MM.1S (cell line): ENCODE results near the gene CTDSP2.

Experiments used
- DNase-seq: peaks from one replicate; pipeline ENCODE4 v3.0.0-alpha.2; 2015
- H2AFZ ChIP-seq: fragments of 300-600 bp; sonication (generic); 2 replicates; pipeline ENCODE4 v1.6.0; 2016; ENCODE audit warnings: antibody characterized with exemption, low read length
- H3F3A ChIP-seq: fragments of 300-600 bp; sonication (generic); 2 replicates; pipeline ENCODE4 v1.6.1; 2016; ENCODE audit warnings: mild to moderate bottlenecking, antibody characterized with exemption, low read length, moderate library complexity, mixed read lengths; ENCODE audit not compliant: insufficient read depth
- H3K27ac ChIP-seq: fragments of 300-600 bp; sonication (generic); 2 replicates; pipeline ENCODE4 v1.5.1; 2016; ENCODE audit warnings: mild to moderate bottlenecking, low read length
- H3K27me3 ChIP-seq: fragments of 300-600 bp; sonication (generic); replicated peaks from 2 replicates; pipeline ENCODE4 v1.6.0; 2016; ENCODE audit warnings: low read length; ENCODE audit not compliant: insufficient read depth
- H3K36me3 ChIP-seq: fragments of 300-600 bp; sonication (generic); replicated peaks from 2 replicates; pipeline ENCODE4 v1.6.1; 2016; ENCODE audit warnings: mild to moderate bottlenecking, low read length, mixed read lengths; ENCODE audit not compliant: insufficient read depth
- H3K4me1 ChIP-seq: fragments of 300-600 bp; sonication (generic); 2 replicates; pipeline ENCODE4 v1.6.1; 2016; ENCODE audit warnings: low read length, mixed read lengths
- H3K4me2 ChIP-seq: fragments of 300-600 bp; sonication (generic); 2 replicates; pipeline ENCODE4 v1.6.0; 2016; ENCODE audit warnings: low read depth, low read length
- H3K4me3 ChIP-seq: fragments of 300-600 bp; sonication (generic); 2 replicates; pipeline ENCODE4 v1.5.1; 2016; ENCODE audit warnings: low read length, mixed read lengths
- H3K79me2 ChIP-seq: fragments of 300-600 bp; sonication (generic); 2 replicates; pipeline ENCODE4 v1.6.1; 2016; ENCODE audit warnings: mixed run types, low read length, mixed read lengths
- H3K9ac ChIP-seq: fragments of 300-600 bp; sonication (generic); 2 replicates; pipeline ENCODE4 v1.6.1; 2016; ENCODE audit warnings: low read length, mixed read lengths
- H3K9me2 ChIP-seq: fragments of 300-600 bp; sonication (generic); replicated peaks from 2 replicates; pipeline ENCODE4 v1.6.1; 2016; ENCODE audit warnings: mild to moderate bottlenecking, low read length, mixed read lengths; ENCODE audit not compliant: insufficient read depth
- H3K9me3 ChIP-seq: fragments of 300-600 bp; sonication (generic); replicated peaks from 2 replicates; pipeline ENCODE4 v1.6.1; 2016; ENCODE audit warnings: mild to moderate bottlenecking, low read length, mixed read lengths; ENCODE audit not compliant: insufficient read depth
- H4K20me1 ChIP-seq: fragments of 300-600 bp; sonication (generic); 2 replicates; pipeline ENCODE4 v1.6.1; 2016; ENCODE audit warnings: mild to moderate bottlenecking, low read length, moderate library complexity, mixed read lengths; ENCODE audit not compliant: insufficient read depth
- CTCF ChIP-seq: fragments of 300-600 bp; sonication (generic); IDR thresholded peaks from 2 replicates; pipeline ENCODE4 v1.5.1; 2016; ENCODE audit warnings: antibody characterized with exemption, low read length, mixed read lengths
- EZH2 ChIP-seq: fragments of 300-600 bp; sonication (generic); optimal IDR thresholded peaks from 2 replicates; pipeline ENCODE3; 2017; ENCODE audit warnings: low read depth, mild to moderate bottlenecking, antibody characterized with exemption, low read length, mixed read lengths
- EZH2phosphoT487 ChIP-seq: fragments of 300-600 bp; sonication (generic); IDR thresholded peaks from 2 replicates; pipeline ENCODE4 v1.6.1; 2018; ENCODE audit warnings: antibody characterized with exemption, low read length

Gene CTDSP2

GRCh38 chr12:57825451-57825850, 21.1 kb downstream of the CTDSP2 start:
- H3K9me2 ChIP-seq: no peaks in the 10 kb centered on the region
- H3K36me3 ChIP-seq: peaks cover 15% of the 10 kb centered on the region
- H4K20me1 ChIP-seq: peaks cover 11% of the 10 kb centered on the region; the same call in 1 of the 2 replicates
- no peaks in the 10 kb centered on the region for H3K9me3 ChIP-seq
- H3K27me3 ChIP-seq: no peaks in the 10 kb centered on the region
- H3K4me2 ChIP-seq: no peak overlapping the region
- DNase-seq: no peak
- H3K4me3 ChIP-seq: no peak overlapping the region
- peaks cover 3% of the 10 kb centered on the region; the same call in 1 of the 2 replicates for H3F3A ChIP-seq
- no peaks in the 10 kb centered on the region for H3K4me1 ChIP-seq
- H3K9ac ChIP-seq: no peak overlapping the region
- H3K79me2 ChIP-seq: peaks cover 41% of the 10 kb centered on the region
- no peak overlapping the region for H2AFZ ChIP-seq
- TF ChIP-seq EZH2phosphoT487: no peak
- TF ChIP-seq CTCF: no peak
- no peak for TF ChIP-seq EZH2
- no peak overlapping the region for H3K27ac ChIP-seq

DNA sequence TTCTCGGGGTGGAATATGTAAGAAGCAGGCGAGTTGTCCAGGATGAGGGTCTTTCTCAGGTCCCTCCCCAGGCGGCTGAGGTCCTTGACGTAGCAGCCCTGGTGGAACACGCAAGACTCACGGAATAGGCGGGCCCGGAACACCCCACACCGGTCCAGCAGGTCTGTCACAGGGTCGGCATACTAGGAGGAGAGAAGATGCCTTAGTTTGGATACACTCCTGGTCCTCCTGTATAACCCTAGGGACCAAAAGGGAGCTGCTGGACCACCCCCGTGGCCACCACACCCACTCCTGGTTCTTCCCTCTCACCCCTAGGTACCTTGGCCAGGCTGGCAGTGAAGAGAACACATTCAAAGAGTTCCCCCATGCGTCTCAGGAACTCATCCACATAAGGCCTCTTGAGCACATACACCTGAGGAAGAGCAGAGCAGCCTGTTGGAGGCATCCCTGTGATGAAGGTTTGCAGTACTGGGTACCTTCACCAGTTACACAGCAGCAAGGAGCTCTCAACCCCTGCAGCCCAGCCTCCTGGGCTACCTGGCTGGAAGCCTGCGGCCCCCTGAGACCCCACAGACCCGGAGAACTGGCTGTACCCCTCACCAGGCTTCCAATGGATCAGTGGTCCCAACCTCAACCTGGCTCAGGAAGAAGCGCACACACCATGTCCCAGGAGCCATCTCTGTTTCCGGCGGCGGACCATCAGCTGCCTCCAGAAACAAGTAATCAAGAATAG, 22.5 kb downstream of the CTDSP2 start:
- Histone ChIP-seq H3K4me1 (no peaks in the 10 kb centered on the region), H3K9ac (no peak overlapping the region), H3K4me3 (no peak overlapping the region), H3K27ac (no peak overlapping the region), H3K9me3 (no peaks in the 10 kb centered on the region), H3F3A (peaks cover 2% of the 10 kb centered on the region; the same call in 1 of the 2 replicates), H2AFZ (no peak overlapping the region), H3K27me3 (no peaks in the 10 kb centered on the region), H3K4me2 (no peak overlapping the region), H4K20me1 (peaks cover 7% of the 10 kb centered on the region; the same call in 1 of the 2 replicates), H3K36me3 (peaks cover 11% of the 10 kb centered on the region), H3K79me2 (peaks cover 27% of the 10 kb centered on the region), H3K9me2 (no peaks in the 10 kb centered on the region)
- TF ChIP-seq EZH2: no peak
- TF ChIP-seq CTCF: no peak
- TF ChIP-seq EZH2phosphoT487: no peak
- DNase-seq: no peak

DNA sequence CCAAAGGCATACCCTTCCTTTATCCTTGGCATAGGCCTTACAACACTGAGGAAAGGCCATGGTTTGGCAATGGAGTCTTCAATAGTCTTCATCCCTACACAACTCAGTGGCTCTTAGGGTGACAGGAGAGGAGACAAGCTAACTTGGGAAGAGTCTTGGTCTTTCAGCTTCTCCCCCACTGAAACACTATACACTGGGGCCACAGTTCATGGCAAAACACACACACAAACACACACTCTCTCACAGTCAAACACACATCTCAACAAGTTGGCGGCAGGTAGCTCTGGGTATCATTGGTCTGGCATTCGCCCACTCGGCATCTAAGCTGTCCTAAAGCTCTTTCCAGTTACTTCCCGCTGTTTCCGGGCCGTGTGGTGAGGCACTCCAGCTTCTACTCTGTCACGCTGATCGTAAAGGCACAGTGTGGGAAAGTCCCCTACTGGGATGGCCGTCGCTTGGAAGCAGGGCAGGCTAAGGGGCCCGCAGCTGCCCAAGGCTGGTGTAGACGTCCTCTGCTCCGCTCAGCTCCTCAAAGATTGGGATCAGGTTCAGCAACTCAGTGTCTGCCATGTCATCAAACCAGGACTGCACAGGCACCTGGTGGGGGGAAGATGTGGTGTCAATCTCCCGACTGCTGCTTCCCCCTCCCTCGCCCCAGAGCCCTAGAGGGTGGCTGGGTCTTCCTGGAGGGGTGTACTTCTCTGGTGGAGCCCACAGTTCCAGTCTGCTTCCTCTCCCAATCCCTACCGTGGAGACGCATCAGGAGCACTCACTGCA, 23.2 kb downstream of the CTDSP2 start:
- Histone ChIP-seq H3K79me2 (peaks cover 20% of the 10 kb centered on the region), H3K4me3 (no peak overlapping the region), H3K9ac (no peak overlapping the region), H3F3A (peaks cover 2% of the 10 kb centered on the region; the same call in 1 of the 2 replicates), H3K9me3 (no peaks in the 10 kb centered on the region), H3K9me2 (no peaks in the 10 kb centered on the region), H3K4me2 (no peak overlapping the region), H3K4me1 (no peaks in the 10 kb centered on the region), H3K36me3 (peaks cover 4% of the 10 kb centered on the region; the same call in 1 of the 2 replicates), H4K20me1 (no peaks in the 10 kb centered on the region), H3K27me3 (no peaks in the 10 kb centered on the region), H2AFZ (no peak overlapping the region), H3K27ac (no peak overlapping the region)
- DNase-seq: no peak
- TF ChIP-seq CTCF (no peak), EZH2phosphoT487 (no peak), EZH2 (no peak)
